GM04504 (cell line): Measurements from ENCODE around the gene ACE.
A peak's percentile ranks its signal among the peaks of the same experiment; 100 is the strongest.

Experiments used
- DNase-seq: peaks from one replicate; pipeline ENCODE4 v3.0.0-alpha.2; 2012; ENCODE audit warnings: low read depth

The ACE gene

GRCh38 chr17:63476854-63477479 is at the start of gene ACE:
Gene ACE, plus strand, starts transcription at chr17:63477061. Its CDS starts 34 bp downstream, at chr17:63477095.
- DNase-seq, result no peak

DNA sequence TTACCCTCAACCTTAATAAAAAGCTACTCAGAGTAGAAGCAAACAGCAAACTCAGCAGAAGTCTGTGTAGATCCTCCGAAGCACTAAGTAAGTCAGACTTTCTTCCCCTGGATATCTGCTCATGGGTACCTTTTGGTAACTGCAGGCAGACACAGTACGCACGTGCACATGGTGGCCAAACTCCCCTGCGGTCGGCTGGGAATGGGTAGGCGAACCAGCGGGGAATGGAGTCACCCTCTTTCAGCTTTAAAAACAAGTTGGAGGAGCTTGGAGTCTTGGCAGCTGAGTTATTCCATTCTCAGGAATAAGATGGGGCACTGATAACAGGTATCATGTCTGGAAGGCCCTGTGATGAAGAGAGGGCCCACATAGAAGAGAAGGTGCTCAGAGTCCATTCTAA is 47.1 kb upstream of the ACE start:
- no peak for DNase-seq

- DNase-seq, result no peak
These were observed 46.6 kb upstream of the ACE start for GRCh38 chr17:63430223-63430622.

- no peak for DNase-seq
These were observed 45.3 kb upstream of the ACE start for GRCh38 chr17:63431618-63431938.

- DNase-seq, result peak; percentile 44
These were observed 44.7 kb upstream of the ACE start for GRCh38 chr17:63431939-63432804.

- DNase-seq, result peak; percentile 98
These were observed 42.9 kb upstream of the ACE start for GRCh38 chr17:63433746-63434591.

DNA sequence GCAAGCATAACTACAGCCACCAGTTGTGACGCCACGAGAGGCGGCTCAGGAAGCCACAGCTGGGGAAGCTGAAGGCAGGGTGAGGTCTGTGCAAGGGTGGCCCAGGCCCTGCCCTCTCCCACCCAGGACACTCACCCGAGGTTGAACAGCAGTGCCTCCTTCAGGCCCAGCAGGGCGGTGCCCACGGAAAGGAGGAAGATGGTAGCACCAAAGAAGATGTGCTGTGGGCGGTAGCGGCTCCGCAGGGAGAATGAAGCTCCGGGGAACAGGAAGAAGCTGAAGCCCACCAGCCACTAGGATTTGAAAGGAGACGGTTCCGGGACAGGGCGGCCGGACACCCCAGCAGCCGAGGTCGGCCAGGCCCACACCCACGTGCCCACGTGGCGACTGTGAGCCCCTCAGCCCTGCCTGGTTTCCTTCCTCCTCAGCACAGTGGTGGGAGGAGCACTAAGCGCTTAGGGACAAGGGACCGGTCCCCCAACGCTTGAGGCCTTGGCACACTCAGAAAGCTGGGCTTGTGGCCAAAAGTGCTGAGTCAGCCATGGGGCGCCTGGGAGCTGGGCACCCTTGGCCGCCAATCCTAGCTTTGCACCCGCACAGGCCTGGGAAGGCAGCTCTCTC is 41.8 kb upstream of the ACE start:
- peak; percentile 29 for DNase-seq

DNA sequence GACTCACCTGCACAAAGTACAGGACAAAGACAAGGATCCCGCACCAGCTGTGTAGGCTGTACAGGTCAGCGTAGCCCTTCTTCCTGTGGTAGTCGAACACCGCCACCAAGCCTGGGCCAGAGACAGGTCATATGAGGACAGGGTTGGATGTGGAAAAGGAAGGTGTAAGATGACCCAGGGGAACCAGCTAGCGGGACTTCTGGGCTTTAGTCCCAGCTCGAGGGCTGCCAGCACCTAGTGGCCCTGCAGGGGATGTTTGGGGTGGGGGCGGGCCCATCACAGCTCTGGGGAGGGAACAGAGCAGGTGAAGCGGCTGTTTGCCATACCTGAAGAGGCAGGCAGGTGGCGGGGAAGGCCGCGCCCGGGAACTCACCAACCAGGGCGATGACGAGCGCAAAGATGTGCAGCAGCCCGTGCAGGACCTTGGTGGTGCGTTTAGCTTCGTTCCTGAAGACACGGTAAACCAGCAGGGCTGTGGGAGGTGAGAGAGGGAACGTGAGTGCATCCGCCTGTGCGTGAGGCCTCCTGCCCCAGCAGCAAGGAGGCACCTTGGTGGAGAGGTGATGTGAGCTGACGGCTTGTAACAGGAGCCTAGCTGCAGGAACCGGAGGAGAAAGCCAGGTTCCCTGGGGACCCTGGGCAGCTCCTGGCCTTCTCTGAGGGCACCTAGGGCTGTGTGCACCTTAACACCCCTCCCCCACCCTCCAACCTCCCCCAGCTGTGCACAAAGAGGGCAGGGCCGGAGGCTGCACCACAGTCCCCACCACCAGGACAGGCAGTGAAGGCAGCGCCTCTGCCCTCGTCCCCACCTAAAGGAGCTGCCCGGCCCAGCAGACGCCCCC is 41.0 kb upstream of the ACE start:
- DNase-seq, result no peak

DNA sequence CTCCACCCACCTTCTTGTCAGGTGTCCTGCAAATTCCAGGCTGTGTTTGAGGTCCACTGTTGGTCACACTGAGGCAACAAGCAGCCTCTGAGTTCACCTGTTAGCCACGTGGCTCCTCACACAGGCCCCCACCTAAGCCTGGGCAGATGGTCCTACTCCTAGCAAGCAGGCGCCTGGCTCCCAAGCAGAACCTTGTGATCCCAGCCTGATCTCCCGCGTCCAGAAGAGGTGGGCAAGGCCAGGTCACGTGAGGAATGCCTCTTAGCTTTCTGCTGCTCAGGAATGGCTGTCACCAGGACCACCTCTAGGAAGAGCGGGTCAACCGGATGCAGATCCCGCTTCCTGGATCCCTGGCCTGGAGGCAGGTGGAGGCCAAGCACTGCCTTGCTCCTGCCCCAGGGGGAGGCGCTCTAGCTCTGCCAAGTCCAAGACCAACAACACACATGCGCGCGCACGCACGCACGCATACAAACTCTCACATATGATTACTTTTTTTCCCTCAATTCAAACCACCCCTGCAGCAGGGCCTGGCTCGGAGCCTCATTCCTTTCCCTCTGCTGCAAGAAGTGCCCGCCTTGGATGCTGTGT is 40.2 kb upstream of the ACE start:
- no peak for DNase-seq

- DNase-seq, result no peak
These were observed 39.4 kb upstream of the ACE start for GRCh38 chr17:63437287-63438091.

- no peak for DNase-seq
These were observed 38.5 kb upstream of the ACE start for GRCh38 chr17:63438092-63439051.

DNA sequence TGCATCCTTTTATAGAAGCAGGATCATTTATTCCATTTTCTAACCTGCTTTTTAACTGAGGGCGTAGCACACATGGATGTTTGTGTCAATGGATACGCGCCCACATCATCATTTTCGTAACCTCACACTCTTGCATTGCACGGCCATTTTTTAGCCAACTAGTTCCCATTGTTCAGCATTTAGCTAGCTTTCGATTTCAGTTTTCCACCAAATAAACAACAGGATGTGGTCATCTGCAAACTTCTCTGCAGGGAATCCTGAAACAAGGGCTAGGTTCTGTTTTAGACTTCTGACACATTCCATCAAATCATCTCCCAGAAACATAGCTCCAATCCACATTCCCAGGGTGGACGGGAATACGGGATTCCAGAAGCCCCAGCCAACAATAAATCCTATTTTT is 37.2 kb upstream of the ACE start:
- peak; percentile 35 for DNase-seq

DNA sequence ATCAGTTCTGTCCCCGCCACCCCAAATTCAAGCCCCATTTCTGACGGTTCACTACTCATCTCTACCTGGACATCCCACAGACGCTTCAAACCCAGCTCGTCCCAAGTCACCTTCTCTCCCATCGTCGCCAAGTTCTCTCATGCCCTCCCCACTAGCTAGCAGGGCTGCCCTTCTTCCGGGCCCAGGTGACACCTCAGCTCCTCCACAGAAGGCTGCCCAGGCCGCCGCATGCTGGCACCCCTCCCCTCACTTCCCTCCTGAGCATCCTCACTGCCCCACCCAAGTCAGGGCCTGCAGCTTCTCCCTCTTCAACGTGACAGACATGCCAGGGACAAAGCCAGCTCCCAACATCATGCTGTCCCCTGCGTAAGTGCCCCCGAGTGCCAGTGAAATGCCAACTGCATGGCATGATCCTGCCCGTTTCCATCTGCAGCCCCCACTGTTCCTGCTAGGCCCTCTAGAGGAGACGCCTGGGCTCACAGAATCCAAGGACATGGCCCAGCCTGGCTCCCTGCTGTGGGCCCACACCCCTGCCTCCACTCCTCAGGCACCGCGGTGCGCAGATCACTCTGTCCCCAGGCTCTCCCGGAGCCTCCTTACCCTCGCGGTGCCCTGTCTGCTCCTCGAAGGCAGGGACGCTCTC is 36.6 kb upstream of the ACE start:
- DNase-seq, result no peak

GRCh38 chr17:63440770-63441335 is 36.0 kb upstream of the ACE start:
- no peak for DNase-seq

DNA sequence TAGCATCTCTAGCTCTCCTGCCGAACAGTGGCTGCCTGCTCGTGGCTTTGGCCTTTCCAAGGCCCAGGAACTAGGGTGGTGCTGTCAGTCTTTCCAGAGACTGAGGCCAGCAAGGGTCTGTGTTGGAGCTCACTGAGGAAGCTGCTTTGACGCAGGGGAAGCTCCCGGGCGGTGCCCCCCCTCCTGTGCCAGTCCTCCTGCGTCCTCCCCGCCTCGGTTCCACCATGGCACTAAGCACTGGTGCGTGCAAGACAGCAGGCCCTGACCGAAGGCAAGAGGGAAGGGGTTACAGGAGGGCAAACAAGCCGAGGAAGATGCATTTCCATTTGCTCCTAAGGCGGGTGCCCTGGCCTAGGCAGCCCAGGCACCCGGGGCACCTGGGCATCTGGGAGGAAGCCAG is 35.2 kb upstream of the ACE start:
- DNase-seq, result no peak

DNA sequence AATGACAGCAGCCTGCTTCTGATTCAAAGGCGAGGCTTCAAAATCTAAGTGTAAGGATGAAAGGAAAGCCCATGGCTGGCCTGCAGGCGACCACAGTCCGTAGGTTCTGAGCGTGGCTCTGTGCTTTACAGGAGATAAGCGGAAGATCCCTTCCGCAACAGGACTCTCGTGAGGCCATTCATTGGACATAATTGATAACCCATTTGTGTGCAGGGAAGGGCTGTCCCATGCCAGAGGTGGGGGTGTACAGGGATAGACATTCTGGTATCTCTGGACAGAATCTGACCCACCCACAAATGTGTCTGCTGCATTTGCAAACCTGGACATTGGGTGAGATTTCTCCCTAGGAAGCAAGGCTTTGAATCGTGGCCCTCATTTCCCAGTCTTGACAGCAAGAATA is 34.8 kb upstream of the ACE start:
- no peak for DNase-seq

- no peak for DNase-seq
These were observed 34.3 kb upstream of the ACE start for GRCh38 chr17:63442549-63443035.

- no peak for DNase-seq
These were observed 33.8 kb upstream of the ACE start for GRCh38 chr17:63443053-63443452.
